IMR-90 (cell line): ENCODE results near the gene ABHD17A. TPM values are rescaled to one million over a fixed set of nuclear protein-coding genes. Genes with fewer than 3 reads are reported as not detected.

Experiments
- ATAC-seq: fragments of 200-7000 bp; cut with Tn5 transposase; 2 replicates; pipeline ENCODE4 v1.9.1; 2020; ENCODE audit warnings: low read depth, mild to moderate bottlenecking, moderate library complexity
- BruUV-seq: library from RNA; stranded (reverse); fragments of 400-500 nt; replicated peaks from 2 replicates; lab custom pipeline; 2021; lab: Mats Ljungman, UMichigan
- CTCF ChIA-PET: fragments of 300-600 bp; formaldehyde crosslinking; extraction: SDS; loops from one replicate; lab custom pipeline; 2021; ENCODE audit warnings: antibody characterized with exemption; lab: Yijun Ruan, JAX
- POLR2A ChIA-PET: fragments of 300-600 bp; sonication (Branson Sonifier 250); formaldehyde crosslinking; loops from one replicate; lab custom pipeline; 2022; ENCODE audit warnings: antibody characterized with exemption; ENCODE audit not compliant: unreplicated experiment; lab: Charles Lee
- DNase-seq: peaks from one replicate; pipeline ENCODE4 v3.0.0; 2013
- H2AFZ ChIP-seq: replicated peaks from 2 replicates; pipeline ENCODE3; 2013; ENCODE audit warnings: low read length, mild to moderate bottlenecking; ENCODE audit not compliant: poor library complexity
- H2AK5ac ChIP-seq: 2 replicates; pipeline ENCODE4 v1.6.1; 2013; ENCODE audit warnings: low read depth, low read length, inconsistent platforms
- H2AK9ac ChIP-seq: replicated peaks from 2 replicates; pipeline ENCODE3; 2013; ENCODE audit warnings: mild to moderate bottlenecking, low read depth, low read length, moderate library complexity; ENCODE audit not compliant: poor library complexity
- H2BK120ac ChIP-seq: 2 replicates; pipeline ENCODE4 v1.6.1; 2013; ENCODE audit warnings: low read depth, low read length, inconsistent platforms
- H2BK15ac ChIP-seq: 3 replicates; pipeline ENCODE4 v1.6.1; 2013; ENCODE audit warnings: low read depth, low read length, inconsistent platforms
- H2BK20ac ChIP-seq: 2 replicates; pipeline ENCODE4 v1.6.1; 2013; ENCODE audit warnings: low read depth, mild to moderate bottlenecking, inconsistent platforms, low read length, moderate library complexity
- H2BK5ac ChIP-seq: 2 replicates; pipeline ENCODE4 v1.6.1; 2013; ENCODE audit warnings: mild to moderate bottlenecking, low read depth, low read length, inconsistent platforms; ENCODE audit not compliant: poor library complexity, severe bottlenecking
- H3K14ac ChIP-seq: replicated peaks from 2 replicates; pipeline ENCODE4 v1.6.1; 2013; ENCODE audit warnings: low read depth, low read length, inconsistent platforms
- H3K18ac ChIP-seq: 2 replicates; pipeline ENCODE4 v1.6.1; 2013; ENCODE audit warnings: low read depth, low read length, control low read depth
- H3K23ac ChIP-seq: 2 replicates; pipeline ENCODE4 v1.6.1; 2013; ENCODE audit warnings: low read depth, low read length, inconsistent platforms
- H3K27ac ChIP-seq: 2 replicates; pipeline ENCODE4 v1.5.1; 2013; ENCODE audit warnings: mild to moderate bottlenecking, control low read depth, low read length; ENCODE audit not compliant: insufficient read depth
- H3K27me3 ChIP-seq: 2 replicates; pipeline ENCODE4 v1.6.1; 2013; ENCODE audit warnings: low read length; ENCODE audit not compliant: control insufficient read depth, insufficient read depth
- H3K36me3 ChIP-seq: 2 replicates; pipeline ENCODE4 v1.6.1; 2013; ENCODE audit warnings: low read length, mixed read lengths; ENCODE audit not compliant: control insufficient read depth, insufficient read depth
- H3K4ac ChIP-seq: 2 replicates; pipeline ENCODE4 v1.6.1; 2013; ENCODE audit warnings: low read depth, low read length, inconsistent platforms
- H3K4me1 ChIP-seq: 2 replicates; pipeline ENCODE4 v1.6.1; 2013; ENCODE audit warnings: low read length, mixed read lengths; ENCODE audit not compliant: control insufficient read depth, insufficient read depth
- H3K4me2 ChIP-seq: 2 replicates; pipeline ENCODE4 v1.6.1; 2013; ENCODE audit warnings: low read depth, mild to moderate bottlenecking, control low read depth, low read length, moderate library complexity
- H3K4me3 ChIP-seq: 2 replicates; pipeline ENCODE4 v1.5.1; 2013; ENCODE audit warnings: low read depth, mild to moderate bottlenecking, control low read depth, low read length, moderate library complexity; ENCODE audit not compliant: insufficient read depth
- H3K56ac ChIP-seq: 2 replicates; pipeline ENCODE4 v1.6.1; 2013; ENCODE audit warnings: low read length, inconsistent platforms; ENCODE audit not compliant: insufficient read depth; ENCODE audit errors: extremely low read depth
- H3K79me1 ChIP-seq, 2 experiments: 2 replicates each; pipeline ENCODE4 v1.6.1; 2013; ENCODE audit warnings: low read length in 2 of 2, inconsistent platforms in 1 of 2, low read depth in 1 of 2
- H3K9ac ChIP-seq: 2 replicates; pipeline ENCODE4 v1.6.1; 2013; ENCODE audit warnings: low read depth, low read length, control low read depth
- H3K9me1 ChIP-seq: 2 replicates; pipeline ENCODE4 v1.6.1; 2013; ENCODE audit warnings: low read length, inconsistent platforms; ENCODE audit not compliant: insufficient read depth
- H3K9me3 ChIP-seq: 2 replicates; pipeline ENCODE4 v1.6.1; 2013; ENCODE audit warnings: low read length; ENCODE audit not compliant: control insufficient read depth, insufficient read depth
- H4K20me1 ChIP-seq: 2 replicates; pipeline ENCODE4 v1.6.1; 2013; ENCODE audit warnings: low read length, inconsistent platforms; ENCODE audit not compliant: insufficient read depth
- H4K5ac ChIP-seq: 2 replicates; pipeline ENCODE4 v1.6.1; 2013; ENCODE audit warnings: mild to moderate bottlenecking, low read depth, low read length, control low read depth
- H4K8ac ChIP-seq, 2 experiments: 2 replicates each; pipeline ENCODE4 v1.6.1; 2013; ENCODE audit warnings: low read depth in 2 of 2, low read length in 2 of 2, control low read depth in 1 of 2, inconsistent platforms in 1 of 2
- H4K91ac ChIP-seq: 2 replicates; pipeline ENCODE4 v1.6.1; 2013; ENCODE audit warnings: low read depth, low read length, inconsistent platforms; ENCODE audit not compliant: insufficient read depth
- BHLHE40 ChIP-seq: fragments of 150-350 bp; IDR thresholded peaks from 2 replicates; pipeline ENCODE4 v1.6.1; 2016; ENCODE audit warnings: mild to moderate bottlenecking, low read depth, low read length
- MAZ ChIP-seq: IDR thresholded peaks from 2 replicates; pipeline ENCODE4 v1.6.1; 2012; ENCODE audit warnings: low read depth, mild to moderate bottlenecking, low read length, improper control_type of control experiment, moderate library complexity, borderline replicate concordance
- POLR2A ChIP-seq: IDR thresholded peaks from 2 replicates; pipeline ENCODE4 v1.6.1; 2012; ENCODE audit warnings: mild to moderate bottlenecking, low read depth, low read length
- WGBS, 2 experiments: methylation state at CpG; one replicate each; pipeline versions ENCODE4 v1.1.5 to v1.1.7; 2013; ENCODE audit warnings: missing lambda C conversion rate in 2 of 2; ENCODE audit not compliant: insufficient read length in 1 of 2; ENCODE audit errors: extremely low coverage in 2 of 2; 5-methylcytosine and 5-hydroxymethylcytosine counted together
- dilution Hi-C: fragments of 300-500 bp; cut with HindIII; formaldehyde crosslinking; loops from one replicate; pipeline ENCODE4 v1.14.3; 2018; ENCODE audit warnings: low sequenced_read_pairs; ENCODE audit not compliant: unreplicated experiment
- in situ Hi-C: fragments of 300-500 bp; cut with MboI; formaldehyde crosslinking; loops from 3 replicates; pipeline ENCODE4 v1.14.3; 2019; ENCODE audit warnings: low sequenced_read_pairs, inconsistent platforms, mixed read lengths
- intact Hi-C: fragments of 100-400 bp; cut with micrococcal nuclease; formaldehyde crosslinking; loops from 2 replicates; pipeline ENCODE4 v1.10.0; 2022
- polyA plus RNA-seq, 3 experiments: library from polyadenylated mRNA; depleted of rRNA; stranded (reverse); fragments of >200 nt; gene quantifications; 2 replicates each; pipeline ENCODE4 v1.2.3, GENCODE V29; 2012; ENCODE audit warnings: low replicate concordance in 1 of 3
- total RNA-seq: library from RNA; depleted of rRNA; stranded (reverse); fragments of >200 nt; gene quantifications from 2 replicates; pipeline ENCODE4 v1.2.3, GENCODE V29; 2012

The ABHD17A gene
- total and polyA plus RNA-seq, 2 of the 4 experiments (the other 2 are of a cell fraction), result 37.8 to 76.2 TPM

DNA sequence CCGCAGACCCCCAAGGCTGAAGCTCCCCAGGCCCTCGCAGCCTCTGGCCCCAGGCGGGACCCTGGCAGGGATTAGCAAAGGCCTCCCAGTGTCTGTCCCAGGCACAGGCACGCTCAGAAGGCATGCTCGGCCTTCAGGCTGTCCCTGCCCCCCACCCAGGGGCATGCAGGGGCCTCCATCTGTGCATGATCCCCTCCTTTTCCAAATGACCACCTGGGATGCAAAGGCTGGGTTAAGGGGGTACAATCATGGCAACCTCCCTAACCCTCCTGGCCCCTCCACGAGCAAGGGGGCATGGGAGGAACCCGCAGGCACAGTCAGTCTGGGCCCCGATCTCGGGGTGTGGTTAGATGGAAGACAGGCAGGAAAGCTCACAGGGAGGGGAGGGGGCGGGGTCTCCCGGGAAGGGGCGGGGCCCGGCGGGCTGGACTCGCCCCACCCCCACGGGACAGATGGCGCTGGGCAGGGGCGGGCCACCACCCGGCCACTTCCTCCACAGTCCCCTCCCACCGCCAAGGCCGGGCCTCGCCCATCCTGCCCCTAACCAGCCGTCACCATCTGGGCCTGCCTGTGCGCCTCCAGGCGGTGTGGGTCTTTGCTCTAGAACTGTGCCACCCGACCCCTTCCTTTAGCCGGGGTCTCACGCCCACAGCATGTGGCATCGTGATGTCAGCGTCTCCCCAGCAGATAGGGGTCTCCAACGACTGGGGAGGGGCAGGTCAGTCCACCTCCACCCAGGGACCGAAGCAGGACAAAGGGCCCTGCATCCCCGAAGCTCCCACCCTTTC lies 30.1 kb downstream of the ABHD17A start:
- Histone ChIP-seq H3K4me3 (peak overlapping the region; percentile 33), H2BK5ac (peak overlapping the region; percentile 94), H3K9me1 (peaks cover 7% of the 10 kb centered on the region; the same call in 1 of the 2 replicates), H2AFZ (peak overlapping the region; percentile 89), H4K8ac (peak overlapping the region; percentile 88 to 93), H2BK20ac (no peak overlapping the region; the same call in 1 of the 2 replicates), H4K5ac (peak overlapping the region; percentile 93), H3K79me1 (peaks cover 16 to 86% of the 10 kb centered on the region in 2 experiments), H3K23ac (peak overlapping the region; percentile 64; the same call in 1 of the 2 replicates), H3K27me3 (no peaks in the 10 kb centered on the region), H3K14ac (peak overlapping the region; percentile 97), H2BK120ac (peak overlapping the region; percentile 80), H4K20me1 (peaks cover 71% of the 10 kb centered on the region), H3K56ac (peak overlapping the region; percentile 35), H2AK5ac (peak overlapping the region; percentile 100), H3K9me3 (no peaks in the 10 kb centered on the region), H3K9ac (peak overlapping the region; percentile 88), H2AK9ac (peak overlapping the region; percentile 100), H3K27ac (peak overlapping the region; percentile 98), H4K91ac (peak overlapping the region; percentile 97), H3K4ac (peak overlapping the region; percentile 98), H2BK15ac (peak overlapping the region; percentile 56; the same call in 1 of the 3 replicates), H3K36me3 (no peaks in the 10 kb centered on the region), H3K18ac (peak overlapping the region; percentile 77), H3K4me2 (peak overlapping the region; percentile 90), H3K4me1 (peaks cover 45% of the 10 kb centered on the region)
- intact Hi-C loops (no loop called here), in situ Hi-C loops (no loop called here), dilution Hi-C loops (no loop called here)
- ChIA-PET CTCF (no interaction called here), POLR2A (no interaction called here)
- TF ChIP-seq MAZ (peak; percentile 65; the same call in 1 of the 2 replicates), POLR2A (0 out of 2 replicates have a peak, but pooled peaks have one; percentile 35), BHLHE40 (no peak)
- WGBS, 2 experiments, result 18% methylated on average over 8 of the region's 33 CpGs; no CpG with 5 or more reads in 1 of the 2 experiments
- ATAC-seq (peak; percentile 88), DNase-seq (peak; percentile 85)
- BruUV-seq, result no TSS peak
